Cardiac muscle cell (in vitro differentiated cells and primary cell): ENCODE results near the gene MARS1. TPM values are rescaled to one million over a fixed set of nuclear protein-coding genes. Genes with fewer than 3 reads are reported as not detected.
"Not testable (repeated sequence)": the region's sequence is repeated elsewhere in the genome, so short reads cannot be mapped to it uniquely, and the experiment has no call there.

ENCODE experiments used
- DNase-seq, 2 donors: peaks; one replicate each; pipeline versions ENCODE4 v3.0.0 to v3.0.0-alpha.2; 2010 to 2017; ENCODE audit warnings: low read depth in 1 of 2, low spot score in 1 of 2
- H3K27ac ChIP-seq: fragments of 200-600 bp; sonication (generic); 2 replicates; pipeline ENCODE4 v1.5.1; 2016
- H3K27me3 ChIP-seq: fragments of 200-600 bp; sonication (generic); 2 replicates; pipeline ENCODE4 v1.6.0; 2016; ENCODE audit warnings: control low read depth
- H3K36me3 ChIP-seq: fragments of 200-600 bp; sonication (generic); 2 replicates; pipeline ENCODE4 v1.5.1; 2016; ENCODE audit warnings: control low read depth
- H3K4me1 ChIP-seq: fragments of 200-600 bp; sonication (generic); 2 replicates; pipeline ENCODE4 v1.8.1; 2017; ENCODE audit warnings: low read depth, mild to moderate bottlenecking, mixed run types
- H3K4me3 ChIP-seq: fragments of 200-600 bp; sonication (generic); 2 replicates; pipeline ENCODE4 v1.5.1; 2016; ENCODE audit warnings: mild to moderate bottlenecking
- H3K9me3 ChIP-seq: fragments of 200-600 bp; sonication (generic); 2 replicates; pipeline ENCODE4 v1.5.1; 2017; ENCODE audit warnings: low read depth, mild to moderate bottlenecking, control low read depth
- CTCF ChIP-seq: IDR thresholded peaks from 2 replicates; pipeline ENCODE4 v1.5.1; 2012; ENCODE audit warnings: low read depth, mild to moderate bottlenecking, low read length
- polyA plus RNA-seq: library from polyadenylated mRNA; unstranded; fragments of >200 nt; fragmentation: Nextera tagmentation; extraction: Ambion mirVana; gene quantifications from 2 replicates; pipeline ENCODE4 v1.2.1, GENCODE V29; 2016
- total RNA-seq: library from RNA; depleted of rRNA; stranded (reverse); fragments of >200 nt; gene quantifications from 2 replicates; pipeline ENCODE4 v1.2.3, GENCODE V29; 2016

Gene MARS1
- total and polyA plus RNA-seq, 2 experiments from 2014 or later, result 76.7 to 190 TPM

GRCh38 chr12:57554897-57555296 lies 67.0 kb downstream of the MARS1 start:
- no peak for TF ChIP-seq CTCF
- Histone ChIP-seq H3K27me3 (peaks cover 29% of the 10 kb centered on the region), H3K9me3 (no peaks in the 10 kb centered on the region), H3K4me1 (peaks cover 6% of the 10 kb centered on the region), H3K27ac (no peak overlapping the region), H3K36me3 (no peaks in the 10 kb centered on the region), H3K4me3 (no peak overlapping the region)
- DNase-seq, result no peak

GRCh38 chr12:57558864-57559263 lies 71.0 kb downstream of the MARS1 start:
- Histone ChIP-seq H3K4me1 (peaks cover 2% of the 10 kb centered on the region), H3K27me3 (peaks cover 10% of the 10 kb centered on the region), H3K27ac (no peak overlapping the region), H3K4me3 (no peak overlapping the region), H3K9me3 (no peaks in the 10 kb centered on the region), H3K36me3 (no peaks in the 10 kb centered on the region)
- no peak for TF ChIP-seq CTCF
- DNase-seq, result no peak

GRCh38 chr12:57560516-57560915 lies 72.6 kb downstream of the MARS1 start:
- DNase-seq, result no peak
- Histone ChIP-seq H3K4me1 (no peaks in the 10 kb centered on the region), H3K36me3 (no peaks in the 10 kb centered on the region), H3K27me3 (peaks cover 10% of the 10 kb centered on the region), H3K27ac (no peak overlapping the region), H3K4me3 (no peak overlapping the region), H3K9me3 (no peaks in the 10 kb centered on the region)
- no peak for TF ChIP-seq CTCF

- H3K27me3 ChIP-seq, result peaks cover 10% of the 10 kb centered on the region
- H3K27ac ChIP-seq, H3K4me1 ChIP-seq, H3K4me3 ChIP-seq, H3K9me3 ChIP-seq, H3K36me3 ChIP-seq: not testable (repeated sequence)
- DNase-seq, result peak in 1 of 2 donors; percentile 33
These were observed 73.2 kb downstream of the MARS1 start for GRCh38 chr12:57561117-57561516.

- DNase-seq, result no peak
- Histone ChIP-seq H3K27me3 (peaks cover 10% of the 10 kb centered on the region), H3K4me3 (no peak overlapping the region), H3K36me3 (no peaks in the 10 kb centered on the region), H3K9me3 (no peaks in the 10 kb centered on the region), H3K4me1 (no peaks in the 10 kb centered on the region), H3K27ac (no peak overlapping the region)
- no peak for TF ChIP-seq CTCF
These were observed 75.5 kb downstream of the MARS1 start for GRCh38 chr12:57563358-57563757.

- no peak overlapping the region for H3K27ac ChIP-seq
- TF ChIP-seq CTCF, result no peak
- H3K4me1 ChIP-seq, result no peaks in the 10 kb centered on the region
- no peaks in the 10 kb centered on the region for H3K36me3 ChIP-seq
- DNase-seq, result no peak
- H3K9me3 ChIP-seq, result no peaks in the 10 kb centered on the region
- no peak overlapping the region for H3K4me3 ChIP-seq
- peaks cover 10% of the 10 kb centered on the region for H3K27me3 ChIP-seq
These were observed 76.4 kb downstream of the MARS1 start for GRCh38 chr12:57564178-57564740.

Other genes with a start within 250 kb of the MARS1 start
- gene STAC3, start 236.9 kb upstream of the MARS1 start, total RNA-seq, result 15.3 and 28.4 TPM in 2 replicates
- gene STAC3, start 236.9 kb upstream of the MARS1 start, polyA plus RNA-seq, result 5.4 and 6.6 TPM in 2 replicates
- gene R3HDM2, start 57.0 kb upstream of the MARS1 start, total RNA-seq, result 27.4 and 59.9 TPM in 2 replicates
- 23.3 and 41.8 TPM in 2 replicates for gene R3HDM2, start 57.0 kb upstream of the MARS1 start, polyA plus RNA-seq
- 0.21 TPM in 1 of 2 replicates, not detected in the other for gene INHBC, start 53.3 kb upstream of the MARS1 start, total RNA-seq
- 0.11 TPM in 1 of 2 replicates, not detected in the other for gene INHBC, start 53.3 kb upstream of the MARS1 start, polyA plus RNA-seq
- 0.25 and 0.74 TPM in 2 replicates for gene INHBE, start 32.8 kb upstream of the MARS1 start, total RNA-seq
- gene INHBE, start 32.8 kb upstream of the MARS1 start, polyA plus RNA-seq, result 0.23 TPM in 1 of 2 replicates, not detected in the other
- gene GLI1, start 28.3 kb upstream of the MARS1 start, total RNA-seq, result 0.67 and 7.3 TPM in 2 replicates
- 0.79 TPM in 1 of 2 replicates, not detected in the other for gene GLI1, start 28.3 kb upstream of the MARS1 start, polyA plus RNA-seq
- gene ARHGAP9, start 8.2 kb upstream of the MARS1 start, total RNA-seq, result 0.07 and 2.3 TPM in 2 replicates
- 0.61 TPM in 1 of 2 replicates, not detected in the other for gene ARHGAP9, start 8.2 kb upstream of the MARS1 start, polyA plus RNA-seq
- gene DDIT3, start 32.4 kb downstream of the MARS1 start, total RNA-seq, result 30.2 and 44.2 TPM in 2 replicates
- gene DDIT3, start 32.4 kb downstream of the MARS1 start, polyA plus RNA-seq, result 33.8 and 51.3 TPM in 2 replicates
- 13.8 and 14.1 TPM in 2 replicates for gene MBD6, start 34.8 kb downstream of the MARS1 start, total RNA-seq
- 22.8 and 36.9 TPM in 2 replicates for gene MBD6, start 34.8 kb downstream of the MARS1 start, polyA plus RNA-seq
- 210 and 230 TPM in 2 replicates for gene DCTN2, start 59.1 kb downstream of the MARS1 start, total RNA-seq
- 156 and 157 TPM in 2 replicates for gene DCTN2, start 59.1 kb downstream of the MARS1 start, polyA plus RNA-seq
- 0.36 and 0.49 TPM in 2 replicates for gene KIF5A, start 62.0 kb downstream of the MARS1 start, total RNA-seq
- gene KIF5A, start 62.0 kb downstream of the MARS1 start, polyA plus RNA-seq, result 0.05 and 0.11 TPM in 2 replicates
- gene PIP4K2C, start 103.1 kb downstream of the MARS1 start, total RNA-seq, result 15.1 and 23.5 TPM in 2 replicates
- gene PIP4K2C, start 103.1 kb downstream of the MARS1 start, polyA plus RNA-seq, result 20.4 and 25.5 TPM in 2 replicates
- 52.1 and 59.0 TPM in 2 replicates for gene DTX3, start 116.8 kb downstream of the MARS1 start, total RNA-seq
- 44.5 and 46.6 TPM in 2 replicates for gene DTX3, start 116.8 kb downstream of the MARS1 start, polyA plus RNA-seq
- 22.3 and 38.6 TPM in 2 replicates for gene ARHGEF25, start 123.4 kb downstream of the MARS1 start, total RNA-seq
- 2.0 and 3.5 TPM in 2 replicates for gene ARHGEF25, start 123.4 kb downstream of the MARS1 start, polyA plus RNA-seq
- gene B4GALNT1, start 145.1 kb downstream of the MARS1 start, total RNA-seq, result 0.32 TPM in 1 of 2 replicates, not detected in the other
- gene B4GALNT1, start 145.1 kb downstream of the MARS1 start, polyA plus RNA-seq, result 0.29 TPM in 1 of 2 replicates, not detected in the other
- gene OS9, start 206.1 kb downstream of the MARS1 start, total RNA-seq, result 182 and 202 TPM in 2 replicates
- 122 and 134 TPM in 2 replicates for gene OS9, start 206.1 kb downstream of the MARS1 start, polyA plus RNA-seq